Liver (tissue), 9 donors: Measurements from ENCODE around the gene RTEL1. TPM values are rescaled to one million over a fixed set of nuclear protein-coding genes. Genes with fewer than 3 reads are reported as not detected.

Experiments used
- DNase-seq: peaks from one replicate; pipeline ENCODE4 v3.0.0-alpha.2; 2017; ENCODE audit warnings: low spot score
- H3K27ac ChIP-seq, 2 donors: one replicate each; pipeline ENCODE4 v1.7.0; 2013; ENCODE audit warnings: inconsistent platforms in 2 of 2, low read length in 2 of 2, control low read depth in 1 of 2, low read depth in 1 of 2, mild to moderate bottlenecking in 1 of 2
- H3K27me3 ChIP-seq, 4 donors: one replicate each; pipeline versions ENCODE4 v1.6.1 to v1.7.0; 2013; ENCODE audit warnings: low read length in 3 of 4, inconsistent platforms in 1 of 4, mild to moderate bottlenecking in 1 of 4, moderate library complexity in 1 of 4; ENCODE audit not compliant: control insufficient read depth in 4 of 4, insufficient read depth in 4 of 4
- H3K36me3 ChIP-seq, 4 donors: one replicate each; pipeline versions ENCODE4 v1.6.1 to v1.7.0; 2013; ENCODE audit warnings: low read length in 3 of 4, mild to moderate bottlenecking in 3 of 4, low read depth in 1 of 4, moderate library complexity in 1 of 4; ENCODE audit not compliant: control insufficient read depth in 4 of 4, insufficient read depth in 3 of 4
- H3K4me1 ChIP-seq, 4 donors: one replicate each; pipeline versions ENCODE4 v1.6.1 to v1.7.0; 2013; ENCODE audit warnings: low read length in 3 of 4, mild to moderate bottlenecking in 3 of 4, moderate library complexity in 1 of 4; ENCODE audit not compliant: control insufficient read depth in 4 of 4, insufficient read depth in 4 of 4
- H3K4me3 ChIP-seq, 3 donors: one replicate each; pipeline versions ENCODE4 v1.6.1 to v1.7.0; 2013; ENCODE audit warnings: low read length in 3 of 3, control low read depth in 1 of 3, low read depth in 1 of 3, mild to moderate bottlenecking in 1 of 3
- H3K9ac ChIP-seq, 2 donors: one replicate each; pipeline ENCODE4 v1.7.0; 2013; ENCODE audit warnings: low read length in 2 of 2, mild to moderate bottlenecking in 2 of 2, moderate library complexity in 2 of 2, control low read depth in 1 of 2, low read depth in 1 of 2
- H3K9me3 ChIP-seq, 4 donors: one replicate each; pipeline versions ENCODE4 v1.6.1 to v1.7.0; 2013; ENCODE audit warnings: low read length in 3 of 4; ENCODE audit not compliant: control insufficient read depth in 4 of 4
- CTCF ChIP-seq: fragments of 150-350 bp; IDR thresholded peaks from 2 replicates; pipeline ENCODE4 v1.5.1; 2017; ENCODE audit warnings: improper control_type of control experiment, low read depth, low read length; ENCODE audit not compliant: missing input control
- EGR1 ChIP-seq, 2 donors: IDR thresholded peaks; 2 replicates each; pipeline ENCODE4 v1.6.1; 2016 to 2018; ENCODE audit warnings: antibody characterized with exemption in 2 of 2, low read depth in 2 of 2
- FOXA1 ChIP-seq: IDR thresholded peaks from 2 replicates; pipeline ENCODE4 v1.6.1; 2016; ENCODE audit warnings: antibody characterized with exemption
- FOXA2 ChIP-seq: IDR thresholded peaks from 2 replicates; pipeline ENCODE4 v1.6.1; 2016; ENCODE audit warnings: antibody characterized with exemption
- GABPA ChIP-seq, 2 donors: IDR thresholded peaks in 1 of 2; conservative IDR thresholded peaks in 1 of 2; 2 replicates each; pipeline ENCODE4 v1.6.1; 2016; ENCODE audit warnings: antibody characterized with exemption in 2 of 2, mild to moderate bottlenecking in 1 of 2, moderate library complexity in 1 of 2
- HNF4A ChIP-seq, 2 donors: conservative IDR thresholded peaks; 2 replicates each; pipeline ENCODE4 v1.6.1; 2016; ENCODE audit warnings: antibody characterized with exemption in 2 of 2, mild to moderate bottlenecking in 2 of 2
- HNF4G ChIP-seq: IDR thresholded peaks from 2 replicates; pipeline ENCODE4 v1.6.1; 2016; ENCODE audit warnings: antibody characterized with exemption
- JUND ChIP-seq, 2 donors: IDR thresholded peaks; 2 replicates each; pipeline ENCODE4 v1.6.1; 2016; ENCODE audit warnings: antibody characterized with exemption in 2 of 2
- NR2F2 ChIP-seq: IDR thresholded peaks from 2 replicates; pipeline ENCODE4 v1.6.1; 2016; ENCODE audit warnings: antibody characterized with exemption
- RAD21 ChIP-seq, 2 donors: IDR thresholded peaks; 2 replicates each; pipeline ENCODE4 v1.6.1; 2016; ENCODE audit warnings: antibody characterized with exemption in 2 of 2, mild to moderate bottlenecking in 2 of 2
- REST ChIP-seq: IDR thresholded peaks from 2 replicates; pipeline ENCODE4 v1.6.1; 2016; ENCODE audit warnings: antibody characterized with exemption, mild to moderate bottlenecking
- RXRA ChIP-seq, 2 donors: IDR thresholded peaks; 2 replicates each; pipeline ENCODE4 v1.6.1; 2017 to 2018; ENCODE audit warnings: antibody characterized with exemption in 2 of 2, mild to moderate bottlenecking in 1 of 2
- SP1 ChIP-seq: IDR thresholded peaks from 2 replicates; pipeline ENCODE4 v1.6.1; 2018; ENCODE audit warnings: antibody characterized with exemption, mild to moderate bottlenecking
- TAF1 ChIP-seq: conservative IDR thresholded peaks from 2 replicates; pipeline ENCODE4 v1.6.1; 2016; ENCODE audit warnings: antibody characterized with exemption, mild to moderate bottlenecking
- YY1 ChIP-seq: IDR thresholded peaks from 2 replicates; pipeline ENCODE4 v1.6.1; 2016; ENCODE audit warnings: antibody characterized with exemption, mild to moderate bottlenecking
- ZBTB33 ChIP-seq: IDR thresholded peaks from 2 replicates; pipeline ENCODE4 v1.6.1; 2016; ENCODE audit warnings: antibody characterized with exemption
- WGBS: extraction: QIAGEN DNeasy Blood & Tissue Kit; methylation state at CpG from one replicate; pipeline ENCODE4 v1.1.7; 2013; 5-methylcytosine and 5-hydroxymethylcytosine counted together
- polyA plus RNA-seq, 2 donors: library from polyadenylated mRNA; stranded (reverse) in 1 of 2; unstranded in 1 of 2; fragments of 200-250 nt in 1 of 2; fragments of >200 nt in 1 of 2; fragmentation: Nextera tagmentation in 1 of 2; extraction: Ambion mirVana in 1 of 2; gene quantifications; one replicate each; pipeline versions ENCODE4 v1.2.1 to v1.2.3, GENCODE V29; 2013 to 2015
- total RNA-seq, 2 donors: library from RNA; depleted of rRNA; stranded (reverse); fragments of >200 nt; gene quantifications; one replicate each; pipeline ENCODE4 v1.2.3, GENCODE V29; 2014
- TF ChIP-seq, protein P1 (sequence below): IDR thresholded peaks from 2 replicates; pipeline ENCODE4 v1.6.1; 2016; ENCODE audit warnings: antibody characterized with exemption
- TF ChIP-seq, protein P2 (sequence below): IDR thresholded peaks from 2 replicates; pipeline ENCODE4 v1.6.1; 2016; ENCODE audit warnings: antibody characterized with exemption
- donor health status: healthy.
- donor health status: healthy.
- donor health status: healthy.
- donor health status: healthy.
- donor health status: healthy.

The RTEL1 gene
- total and polyA plus RNA-seq, 4 donors, result 3.7 to 16.9 (median 7.4) TPM

- no peak for DNase-seq
- peaks cover 0 to 3% (median 0%) of the 10 kb centered on the region in 4 donors for H3K36me3 ChIP-seq
- WGBS, result 85% methylated on average over 31 of the region's 31 CpGs
- no peak for TF ChIP-seq FOXA2
- TF ChIP-seq CTCF, result no peak
- H3K27me3 ChIP-seq, result no peaks in the 10 kb centered on the region
- peak overlapping the region; percentile 85 to 93 for H3K27ac ChIP-seq
- peaks cover 0 to 5% (median 2%) of the 10 kb centered on the region in 4 donors for H3K4me1 ChIP-seq
- no peaks in the 10 kb centered on the region for H3K9me3 ChIP-seq
- no peak overlapping the region for H3K4me3 ChIP-seq
- no peak overlapping the region for H3K9ac ChIP-seq
Measured at GRCh38 chr20:63688228-63689045, 30.3 kb downstream of the RTEL1 start.

- Histone ChIP-seq H3K36me3 (peaks cover 0 to 3% (median 0%) of the 10 kb centered on the region in 4 donors), H3K27ac (peak overlapping the region; percentile 5 to 93), H3K27me3 (no peaks in the 10 kb centered on the region), H3K9me3 (no peaks in the 10 kb centered on the region), H3K4me1 (peaks cover 0 to 5% (median 2%) of the 10 kb centered on the region in 4 donors), H3K9ac (no peak overlapping the region), H3K4me3 (no peak overlapping the region)
- no peak for TF ChIP-seq NR2F2
- TF ChIP-seq RAD21 (IDR thresholded peaks at IDR 0.05), result no peak
- no peak for TF ChIP-seq JUND (IDR thresholded peaks at IDR 0.05)
- TF ChIP-seq HNF4A (conservative IDR thresholded peaks at IDR 0.05), result no peak
- no peak for TF ChIP-seq RXRA (IDR thresholded peaks at IDR 0.05)
- TF ChIP-seq, protein P1, sequence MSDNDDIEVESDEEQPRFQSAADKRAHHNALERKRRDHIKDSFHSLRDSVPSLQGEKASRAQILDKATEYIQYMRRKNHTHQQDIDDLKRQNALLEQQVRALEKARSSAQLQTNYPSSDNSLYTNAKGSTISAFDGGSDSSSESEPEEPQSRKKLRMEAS, result no peak
- no peak for TF ChIP-seq EGR1 (IDR thresholded peaks at IDR 0.05; ENCODE audit: low read depth in 2 of 2)
- TF ChIP-seq FOXA1, result no peak
- no peak for TF ChIP-seq YY1
- no peak for TF ChIP-seq SP1
- TF ChIP-seq CTCF, result no peak
- TF ChIP-seq GABPA (IDR thresholded peaks at IDR 0.05 in 1 of 2, conservative IDR thresholded peaks at IDR 0.05 in 1 of 2), result no peak
- no peak for TF ChIP-seq FOXA2
- no peak for TF ChIP-seq REST
- TF ChIP-seq ZBTB33, result no peak
- TF ChIP-seq TAF1, result no peak
- no peak for TF ChIP-seq HNF4G
- TF ChIP-seq, protein P2, sequence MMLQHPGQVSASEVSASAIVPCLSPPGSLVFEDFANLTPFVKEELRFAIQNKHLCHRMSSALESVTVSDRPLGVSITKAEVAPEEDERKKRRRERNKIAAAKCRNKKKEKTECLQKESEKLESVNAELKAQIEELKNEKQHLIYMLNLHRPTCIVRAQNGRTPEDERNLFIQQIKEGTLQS, result no peak
- WGBS, result 90% methylated on average over 44 of the region's 44 CpGs
- DNase-seq, result no peak
Measured at GRCh38 chr20:63689046-63690002, 31.2 kb downstream of the RTEL1 start.
